Measurements from ENCODE around the gene FAM53A. TPM values are rescaled to one million over a fixed set of nuclear protein-coding genes. Genes with fewer than 3 reads are reported as not detected.

FAM53A gene
- total RNA-seq, 1 experiment from 2014 or later: 1.6 TPM

- CTCF ChIA-PET: no interaction called here
- no peak for DNase-seq (ENCODE audit: low spot score)
These were observed 87.7 kb downstream of the FAM53A start for GRCh38 chr4:1596393-1596792.

GRCh38 chr4:1595789-1596325 is 88.3 kb downstream of the FAM53A start:
- no peak for DNase-seq (ENCODE audit: low spot score)
- BruUV-seq (replicated peaks): no TSS peak
- Histone ChIP-seq H3K4me1 (ENCODE audit: insufficient read depth, low read length, poor library complexity, severe bottlenecking) (no peaks in the 10 kb centered on the region), H3K36me3 (ENCODE audit: insufficient read depth, low read length, poor library complexity, severe bottlenecking) (no peaks in the 10 kb centered on the region), H3K9me3 (ENCODE audit: low read depth, low read length, poor library complexity, severe bottlenecking) (peaks cover 5% of the 10 kb centered on the region), H3K4me3 (ENCODE audit: low read depth, low read length, poor library complexity, severe bottlenecking) (no peak overlapping the region), H3K27me3 (replicated peaks; ENCODE audit: insufficient read depth, low read depth, low read length, poor library complexity) (peaks cover 6% of the 10 kb centered on the region), H3K27ac (ENCODE audit: low read depth, low read length, poor library complexity, severe bottlenecking) (no peak overlapping the region)
- ChIA-PET POLR2A (ENCODE audit: low non-redundant PET) (no interaction called here), CTCF (no interaction called here)
- intact Hi-C loops (cut with micrococcal nuclease; ENCODE audit: unreplicated experiment): no loop called here
- no peak for TF ChIP-seq EZH2 (IDR thresholded peaks at IDR 0.05; ENCODE audit: borderline replicate concordance, low read depth, low read length, poor library complexity, severe bottlenecking)
- TF ChIP-seq CTCF (conservative IDR thresholded peaks at IDR 0.05; ENCODE audit: low read depth, low read length): no peak

More at GRCh38 chr4:1596393-1596792, 87.7 kb downstream of the FAM53A start:
- no peaks in the 10 kb centered on the region for H3K9me3 ChIP-seq (ENCODE audit: low read depth, low read length, poor library complexity, severe bottlenecking)
- intact Hi-C loops (cut with micrococcal nuclease; ENCODE audit: unreplicated experiment): no loop called here
- no TSS peak for BruUV-seq (replicated peaks)
- no peak overlapping the region for H3K27ac ChIP-seq (ENCODE audit: low read depth, low read length, poor library complexity, severe bottlenecking)
- H3K4me1 ChIP-seq (ENCODE audit: insufficient read depth, low read length, poor library complexity, severe bottlenecking): no peaks in the 10 kb centered on the region
- TF ChIP-seq EZH2 (IDR thresholded peaks at IDR 0.05; ENCODE audit: borderline replicate concordance, low read depth, low read length, poor library complexity, severe bottlenecking) (no peak), CTCF (conservative IDR thresholded peaks at IDR 0.05; ENCODE audit: low read depth, low read length) (peak; percentile 20; the same call in 1 of the 2 replicates)
- H3K27me3 ChIP-seq (replicated peaks; ENCODE audit: insufficient read depth, low read depth, low read length, poor library complexity): peaks cover under 1% of the 10 kb centered on the region
- POLR2A ChIA-PET (ENCODE audit: low non-redundant PET): no interaction called here
- H3K36me3 ChIP-seq (ENCODE audit: insufficient read depth, low read length, poor library complexity, severe bottlenecking): no peaks in the 10 kb centered on the region
- no peak overlapping the region for H3K4me3 ChIP-seq (ENCODE audit: low read depth, low read length, poor library complexity, severe bottlenecking)

- POLR2A ChIA-PET (ENCODE audit: low non-redundant PET): no interaction called here
- Histone ChIP-seq H3K9me3 (ENCODE audit: low read depth, low read length, poor library complexity, severe bottlenecking) (peaks cover 7% of the 10 kb centered on the region), H3K36me3 (ENCODE audit: insufficient read depth, low read length, poor library complexity, severe bottlenecking) (no peaks in the 10 kb centered on the region), H3K4me3 (ENCODE audit: low read depth, low read length, poor library complexity, severe bottlenecking) (no peak overlapping the region), H3K27ac (ENCODE audit: low read depth, low read length, poor library complexity, severe bottlenecking) (no peak overlapping the region), H3K4me1 (ENCODE audit: insufficient read depth, low read length, poor library complexity, severe bottlenecking) (no peaks in the 10 kb centered on the region), H3K27me3 (replicated peaks; ENCODE audit: insufficient read depth, low read depth, low read length, poor library complexity) (peaks cover 10% of the 10 kb centered on the region)
- TF ChIP-seq CTCF (conservative IDR thresholded peaks at IDR 0.05; ENCODE audit: low read depth, low read length) (no peak), EZH2 (IDR thresholded peaks at IDR 0.05; ENCODE audit: borderline replicate concordance, low read depth, low read length, poor library complexity, severe bottlenecking) (no peak)
- intact Hi-C loops (cut with micrococcal nuclease; ENCODE audit: unreplicated experiment): no loop called here
- DNase-seq (ENCODE audit: low spot score): no peak
- CTCF ChIA-PET: no interaction called here
- BruUV-seq (replicated peaks): no TSS peak
These were observed 89.0 kb downstream of the FAM53A start for GRCh38 chr4:1594871-1595788.
